GM23338 (cell line): ENCODE measurements around the gene SETSIP. TPM values are rescaled to one million over a fixed set of nuclear protein-coding genes. Genes with fewer than 3 reads are reported as not detected.

Experiments
- ATAC-seq: fragments of 200-7000 bp; cut with Tn5 transposase; 3 replicates; pipeline ENCODE4 v1.9.1; 2020
- DNase-seq: peaks from one replicate; pipeline ENCODE4 v3.0.0-alpha.2; 2015; ENCODE audit warnings: low spot score
- H2AFZ ChIP-seq: fragments of 200-600 bp; sonication (generic); 2 replicates; pipeline ENCODE4 v1.8.0; 2016; ENCODE audit warnings: antibody characterized with exemption, mild to moderate bottlenecking, moderate library complexity
- H3F3A ChIP-seq: fragments of 200-600 bp; sonication (generic); replicated peaks from 2 replicates; pipeline ENCODE4 v1.8.0; 2017; ENCODE audit warnings: antibody characterized with exemption, mixed run types, low read depth
- H3K27ac ChIP-seq: fragments of 200-600 bp; sonication (generic); 2 replicates; pipeline ENCODE4 v1.6.1; 2016; ENCODE audit warnings: low read depth
- H3K27me3 ChIP-seq: fragments of 200-600 bp; sonication (generic); 2 replicates; pipeline ENCODE4 v1.8.0; 2016; ENCODE audit warnings: mild to moderate bottlenecking, mixed run types, moderate library complexity; ENCODE audit not compliant: insufficient read depth
- H3K36me3 ChIP-seq: fragments of 200-600 bp; sonication (generic); 2 replicates; pipeline ENCODE4 v1.8.0; 2016; ENCODE audit warnings: mild to moderate bottlenecking; ENCODE audit not compliant: insufficient read depth
- H3K4me1 ChIP-seq: fragments of 200-600 bp; sonication (generic); 2 replicates; pipeline ENCODE4 v1.8.0; 2016; ENCODE audit warnings: mild to moderate bottlenecking, moderate library complexity; ENCODE audit not compliant: insufficient read depth
- H3K4me2 ChIP-seq: fragments of 200-600 bp; sonication (generic); 2 replicates; pipeline ENCODE4 v1.7.1; 2017; ENCODE audit warnings: mixed run types
- H3K4me3 ChIP-seq: fragments of 200-600 bp; sonication (generic); 2 replicates; pipeline ENCODE4 v1.6.1; 2016; ENCODE audit warnings: mixed run types
- H3K79me2 ChIP-seq: fragments of 200-600 bp; sonication (generic); replicated peaks from 2 replicates; pipeline ENCODE4 v1.8.0; 2017; ENCODE audit warnings: mild to moderate bottlenecking; ENCODE audit not compliant: insufficient read depth
- H3K9me2 ChIP-seq: fragments of 200-600 bp; sonication (generic); 2 replicates; pipeline ENCODE4 v1.8.0; 2017; ENCODE audit not compliant: insufficient read depth
- H4K20me1 ChIP-seq: fragments of 200-600 bp; sonication (generic); replicated peaks from 2 replicates; pipeline ENCODE4 v1.8.0; 2017; ENCODE audit warnings: mild to moderate bottlenecking; ENCODE audit not compliant: insufficient read depth
- H3K27ac Mint-ChIP-seq: 2 replicates; pipeline ENCODE4 v1.8.0; 2020; ENCODE audit warnings: inconsistent platforms, mild to moderate bottlenecking, moderate library complexity, mixed read lengths
- H3K27me3 Mint-ChIP-seq: 3 replicates; pipeline ENCODE4 v1.8.0; 2022; ENCODE audit warnings: low read depth, mild to moderate bottlenecking, moderate library complexity, mixed read lengths, inconsistent platforms; ENCODE audit not compliant: insufficient read depth, poor library complexity
- H3K36me3 Mint-ChIP-seq: 3 replicates; pipeline ENCODE4 v1.8.0; 2021; ENCODE audit warnings: low read depth, mild to moderate bottlenecking, inconsistent platforms, moderate library complexity, mixed read lengths
- H3K4me1 Mint-ChIP-seq: 3 replicates; pipeline ENCODE4 v1.8.0; 2020; ENCODE audit warnings: mild to moderate bottlenecking, inconsistent platforms, mixed read lengths
- H3K4me3 Mint-ChIP-seq: 3 replicates; pipeline ENCODE4 v1.8.0; 2021; ENCODE audit warnings: moderate library complexity, mild to moderate bottlenecking, inconsistent platforms, mixed read lengths
- H3K9me3 Mint-ChIP-seq: 3 replicates; pipeline ENCODE4 v1.8.0; 2020; ENCODE audit warnings: moderate library complexity, mild to moderate bottlenecking, inconsistent platforms, mixed read lengths
- CREB1 ChIP-seq: fragments of 250-450 bp; sonication (Bioruptor Pico); IDR thresholded peaks from 2 replicates; pipeline ENCODE4 v1.5.0; 2020; ENCODE audit warnings: low read depth, mild to moderate bottlenecking, moderate library complexity
- ETS1 ChIP-seq: IDR thresholded peaks from 2 replicates; pipeline ENCODE4 v1.6.1; 2016; ENCODE audit warnings: antibody characterized with exemption
- EZH2phosphoT487 ChIP-seq: fragments of 200-600 bp; sonication (generic); IDR thresholded peaks from one replicate; pipeline ENCODE4 v1.8.1; 2018; ENCODE audit warnings: antibody characterized with exemption; ENCODE audit not compliant: unreplicated experiment
- NANOG ChIP-seq: IDR thresholded peaks from 2 replicates; pipeline ENCODE4 v1.6.1; 2016; ENCODE audit warnings: antibody characterized with exemption, borderline replicate concordance
- POLR2AphosphoS5 ChIP-seq: IDR thresholded peaks from 2 replicates; pipeline ENCODE4 v1.6.1; 2016; ENCODE audit warnings: antibody characterized with exemption, low read depth
- ZNF114 ChIP-seq: fragments of 250-450 bp; sonication (Bioruptor Pico); IDR thresholded peaks from 2 replicates; pipeline ENCODE4 v1.5.0; 2020; ENCODE audit warnings: mild to moderate bottlenecking, moderate library complexity
- ZNF331 ChIP-seq: fragments of 250-450 bp; sonication (Bioruptor Pico); IDR thresholded peaks from 2 replicates; pipeline ENCODE4 v1.5.0; 2020; ENCODE audit warnings: low read depth, mild to moderate bottlenecking, moderate library complexity
- ZNF462 ChIP-seq: fragments of 250-450 bp; sonication (Bioruptor Pico); IDR thresholded peaks from 2 replicates; pipeline ENCODE4 v1.5.0; 2020; ENCODE audit warnings: mild to moderate bottlenecking, moderate library complexity
- polyA plus RNA-seq: library from polyadenylated mRNA; unstranded; fragments of >200 nt; fragmentation: Nextera tagmentation; extraction: Ambion mirVana; gene quantifications from 2 replicates; pipeline ENCODE4 v1.2.1, GENCODE V29; 2016
- total RNA-seq: library from RNA; depleted of rRNA; stranded (reverse); fragments of >200 nt; shearing (Covaris generic); gene quantifications from 2 replicates; pipeline ENCODE4 v1.2.3, GENCODE V29; 2014
- TF ChIP-seq, protein P1 (sequence below): IDR thresholded peaks from one replicate; pipeline ENCODE4 v1.6.1; 2018; ENCODE audit warnings: antibody characterized with exemption; ENCODE audit not compliant: unreplicated experiment

Gene SETSIP
- total and polyA plus RNA-seq, 2 experiments from 2014 or later, result 0.92 to 0.94 TPM

DNA sequence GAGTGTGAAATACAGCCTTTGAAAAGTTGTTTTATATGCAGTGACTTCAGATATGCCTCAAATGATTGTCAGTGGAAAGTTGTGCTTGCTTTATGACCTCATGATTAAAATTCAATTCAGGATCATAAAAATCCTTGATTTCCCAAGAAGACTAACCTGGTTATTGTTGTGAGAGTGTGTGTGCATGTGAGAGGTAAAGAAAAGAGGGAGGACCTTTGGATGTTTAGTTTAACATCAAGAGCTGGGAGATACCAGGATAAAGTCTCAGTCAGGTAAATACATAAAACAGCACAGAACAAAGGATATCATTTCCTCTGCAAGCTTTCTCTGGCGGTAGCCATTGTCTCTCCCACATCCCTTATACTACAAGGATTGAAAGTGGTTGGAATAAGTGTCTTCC lies 19.4 kb upstream of the SETSIP start (continued):
- TF ChIP-seq, protein P1, sequence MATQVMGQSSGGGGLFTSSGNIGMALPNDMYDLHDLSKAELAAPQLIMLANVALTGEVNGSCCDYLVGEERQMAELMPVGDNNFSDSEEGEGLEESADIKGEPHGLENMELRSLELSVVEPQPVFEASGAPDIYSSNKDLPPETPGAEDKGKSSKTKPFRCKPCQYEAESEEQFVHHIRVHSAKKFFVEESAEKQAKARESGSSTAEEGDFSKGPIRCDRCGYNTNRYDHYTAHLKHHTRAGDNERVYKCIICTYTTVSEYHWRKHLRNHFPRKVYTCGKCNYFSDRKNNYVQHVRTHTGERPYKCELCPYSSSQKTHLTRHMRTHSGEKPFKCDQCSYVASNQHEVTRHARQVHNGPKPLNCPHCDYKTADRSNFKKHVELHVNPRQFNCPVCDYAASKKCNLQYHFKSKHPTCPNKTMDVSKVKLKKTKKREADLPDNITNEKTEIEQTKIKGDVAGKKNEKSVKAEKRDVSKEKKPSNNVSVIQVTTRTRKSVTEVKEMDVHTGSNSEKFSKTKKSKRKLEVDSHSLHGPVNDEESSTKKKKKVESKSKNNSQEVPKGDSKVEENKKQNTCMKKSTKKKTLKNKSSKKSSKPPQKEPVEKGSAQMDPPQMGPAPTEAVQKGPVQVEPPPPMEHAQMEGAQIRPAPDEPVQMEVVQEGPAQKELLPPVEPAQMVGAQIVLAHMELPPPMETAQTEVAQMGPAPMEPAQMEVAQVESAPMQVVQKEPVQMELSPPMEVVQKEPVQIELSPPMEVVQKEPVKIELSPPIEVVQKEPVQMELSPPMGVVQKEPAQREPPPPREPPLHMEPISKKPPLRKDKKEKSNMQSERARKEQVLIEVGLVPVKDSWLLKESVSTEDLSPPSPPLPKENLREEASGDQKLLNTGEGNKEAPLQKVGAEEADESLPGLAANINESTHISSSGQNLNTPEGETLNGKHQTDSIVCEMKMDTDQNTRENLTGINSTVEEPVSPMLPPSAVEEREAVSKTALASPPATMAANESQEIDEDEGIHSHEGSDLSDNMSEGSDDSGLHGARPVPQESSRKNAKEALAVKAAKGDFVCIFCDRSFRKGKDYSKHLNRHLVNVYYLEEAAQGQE, result no peak
- no peak for TF ChIP-seq ETS1

DNA sequence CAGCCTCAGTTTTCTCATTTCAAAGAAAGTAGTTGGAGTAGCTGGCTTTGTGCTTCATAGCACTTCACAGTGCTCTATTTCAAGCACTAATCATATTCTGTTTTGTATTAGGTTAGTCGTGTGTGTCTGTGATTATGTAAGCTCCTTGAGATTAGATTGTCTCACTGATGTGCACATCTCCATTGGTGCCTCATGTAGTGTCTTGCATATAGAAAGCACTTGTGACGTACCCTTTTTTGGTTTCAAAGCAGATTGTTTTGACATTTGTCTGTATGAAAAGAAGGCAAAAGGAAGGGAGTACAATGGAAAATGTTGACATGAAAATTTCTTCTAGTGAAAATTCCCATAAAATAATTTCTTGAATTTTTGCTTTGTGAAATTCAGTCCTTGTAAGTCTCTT lies 18.9 kb upstream of the SETSIP start:
- Histone ChIP-seq H3K4me2 (no peak overlapping the region), H3K4me1 (no peaks in the 10 kb centered on the region), H4K20me1 (no peaks in the 10 kb centered on the region; the same call in 1 of the 2 replicates), H2AFZ (no peak overlapping the region), H3K27me3 (no peaks in the 10 kb centered on the region), H3K4me3 (no peak overlapping the region), H3K36me3 (no peaks in the 10 kb centered on the region; the same call in 1 of the 2 replicates), H3K79me2 (no peaks in the 10 kb centered on the region), H3K9me2 (no peaks in the 10 kb centered on the region), H3F3A (no peaks in the 10 kb centered on the region), H3K27ac (no peak overlapping the region)
- Mint-ChIP-seq H3K27ac (no peak overlapping the region), H3K36me3 (peaks cover 3% of the 10 kb centered on the region; the same call in 2 of the 3 replicates), H3K9me3 (no peaks in the 10 kb centered on the region), H3K4me3 (no peak overlapping the region), H3K27me3 (peaks cover 2% of the 10 kb centered on the region), H3K4me1 (peaks cover 2% of the 10 kb centered on the region)
- no peak for DNase-seq
- no peak for ATAC-seq
- TF ChIP-seq CREB1, result no peak
- no peak for TF ChIP-seq POLR2AphosphoS5
- no peak for TF ChIP-seq ZNF114
- TF ChIP-seq NANOG, result no peak
- TF ChIP-seq, protein P1, result no peak
- no peak for TF ChIP-seq ZNF331 (CRISPR knock-in tag)
- no peak for TF ChIP-seq ZNF462 (CRISPR knock-in tag)
- no peak for TF ChIP-seq EZH2phosphoT487
